Liver (tissue), 3 donors: ENCODE data around the gene LRRC37A2.
"Not testable (repeated sequence)": the region's sequence is repeated elsewhere in the genome, so short reads cannot be mapped to it uniquely, and the experiment has no call there.

Experiments used
- GABPA ChIP-seq, 2 donors: IDR thresholded peaks in 1 of 2; conservative IDR thresholded peaks in 1 of 2; 2 replicates each; pipeline ENCODE4 v1.6.1; 2016; ENCODE audit warnings: antibody characterized with exemption in 2 of 2, mild to moderate bottlenecking in 1 of 2, moderate library complexity in 1 of 2
- JUND ChIP-seq, 2 donors: IDR thresholded peaks; 2 replicates each; pipeline ENCODE4 v1.6.1; 2016; ENCODE audit warnings: antibody characterized with exemption in 2 of 2
- RAD21 ChIP-seq, 2 donors: IDR thresholded peaks; 2 replicates each; pipeline ENCODE4 v1.6.1; 2016; ENCODE audit warnings: antibody characterized with exemption in 2 of 2, mild to moderate bottlenecking in 2 of 2
- REST ChIP-seq: IDR thresholded peaks from 2 replicates; pipeline ENCODE4 v1.6.1; 2016; ENCODE audit warnings: antibody characterized with exemption, mild to moderate bottlenecking
- TAF1 ChIP-seq: conservative IDR thresholded peaks from 2 replicates; pipeline ENCODE4 v1.6.1; 2016; ENCODE audit warnings: antibody characterized with exemption, mild to moderate bottlenecking
- YY1 ChIP-seq: IDR thresholded peaks from 2 replicates; pipeline ENCODE4 v1.6.1; 2016; ENCODE audit warnings: antibody characterized with exemption, mild to moderate bottlenecking
- TF ChIP-seq, protein P1 (sequence below): fragments of 150-350 bp; IDR thresholded peaks from 2 replicates; pipeline ENCODE4 v1.5.1; 2017; ENCODE audit warnings: improper control_type of control experiment, low read depth, low read length; ENCODE audit not compliant: missing input control
- TF ChIP-seq, protein P2 (sequence below): IDR thresholded peaks from 2 replicates; pipeline ENCODE4 v1.6.1; 2016; ENCODE audit warnings: antibody characterized with exemption
- donor health status: healthy.
- donor health status: healthy.

- not testable (repeated sequence) for TF ChIP-seq GABPA (IDR thresholded peaks at IDR 0.05 in 1 of 2, conservative IDR thresholded peaks at IDR 0.05 in 1 of 2); RAD21 (IDR thresholded peaks at IDR 0.05); REST; YY1; TAF1; JUND (IDR thresholded peaks at IDR 0.05)
- TF ChIP-seq, protein P1, sequence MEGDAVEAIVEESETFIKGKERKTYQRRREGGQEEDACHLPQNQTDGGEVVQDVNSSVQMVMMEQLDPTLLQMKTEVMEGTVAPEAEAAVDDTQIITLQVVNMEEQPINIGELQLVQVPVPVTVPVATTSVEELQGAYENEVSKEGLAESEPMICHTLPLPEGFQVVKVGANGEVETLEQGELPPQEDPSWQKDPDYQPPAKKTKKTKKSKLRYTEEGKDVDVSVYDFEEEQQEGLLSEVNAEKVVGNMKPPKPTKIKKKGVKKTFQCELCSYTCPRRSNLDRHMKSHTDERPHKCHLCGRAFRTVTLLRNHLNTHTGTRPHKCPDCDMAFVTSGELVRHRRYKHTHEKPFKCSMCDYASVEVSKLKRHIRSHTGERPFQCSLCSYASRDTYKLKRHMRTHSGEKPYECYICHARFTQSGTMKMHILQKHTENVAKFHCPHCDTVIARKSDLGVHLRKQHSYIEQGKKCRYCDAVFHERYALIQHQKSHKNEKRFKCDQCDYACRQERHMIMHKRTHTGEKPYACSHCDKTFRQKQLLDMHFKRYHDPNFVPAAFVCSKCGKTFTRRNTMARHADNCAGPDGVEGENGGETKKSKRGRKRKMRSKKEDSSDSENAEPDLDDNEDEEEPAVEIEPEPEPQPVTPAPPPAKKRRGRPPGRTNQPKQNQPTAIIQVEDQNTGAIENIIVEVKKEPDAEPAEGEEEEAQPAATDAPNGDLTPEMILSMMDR: not testable (repeated sequence)
- TF ChIP-seq, protein P2, sequence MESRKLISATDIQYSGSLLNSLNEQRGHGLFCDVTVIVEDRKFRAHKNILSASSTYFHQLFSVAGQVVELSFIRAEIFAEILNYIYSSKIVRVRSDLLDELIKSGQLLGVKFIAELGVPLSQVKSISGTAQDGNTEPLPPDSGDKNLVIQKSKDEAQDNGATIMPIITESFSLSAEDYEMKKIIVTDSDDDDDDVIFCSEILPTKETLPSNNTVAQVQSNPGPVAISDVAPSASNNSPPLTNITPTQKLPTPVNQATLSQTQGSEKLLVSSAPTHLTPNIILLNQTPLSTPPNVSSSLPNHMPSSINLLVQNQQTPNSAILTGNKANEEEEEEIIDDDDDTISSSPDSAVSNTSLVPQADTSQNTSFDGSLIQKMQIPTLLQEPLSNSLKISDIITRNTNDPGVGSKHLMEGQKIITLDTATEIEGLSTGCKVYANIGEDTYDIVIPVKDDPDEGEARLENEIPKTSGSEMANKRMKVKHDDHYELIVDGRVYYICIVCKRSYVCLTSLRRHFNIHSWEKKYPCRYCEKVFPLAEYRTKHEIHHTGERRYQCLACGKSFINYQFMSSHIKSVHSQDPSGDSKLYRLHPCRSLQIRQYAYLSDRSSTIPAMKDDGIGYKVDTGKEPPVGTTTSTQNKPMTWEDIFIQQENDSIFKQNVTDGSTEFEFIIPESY: not testable (repeated sequence)
These were observed 36.7 kb upstream of the LRRC37A2 start for GRCh38 chr17:46475583-46475982.
